G401 (cell line): ENCODE results near the gene STAMBPL1. TPM values are rescaled to one million over a fixed set of nuclear protein-coding genes. Genes with fewer than 3 reads are reported as not detected.
"Not testable (repeated sequence)": the region's sequence is repeated elsewhere in the genome, so short reads cannot be mapped to it uniquely, and the experiment has no call there.

ENCODE experiments used
- DNase-seq: peaks from one replicate; pipeline ENCODE4 v3.0.0-alpha.2; 2015; ENCODE audit warnings: low spot score
- in situ Hi-C: cut with HindIII; loops from 2 replicates; pipeline ENCODE4 v1.10.0; 2016; ENCODE audit warnings: low sequenced_read_pairs, mixed read lengths
- total RNA-seq: library from RNA; depleted of rRNA; stranded (reverse); fragments of >200 nt; shearing (Covaris generic); gene quantifications from 2 replicates; pipeline ENCODE4 v1.2.3, GENCODE V29; 2014; rRNA removed

Gene STAMBPL1
- total RNA-seq = not detected in 2 replicates

DNA sequence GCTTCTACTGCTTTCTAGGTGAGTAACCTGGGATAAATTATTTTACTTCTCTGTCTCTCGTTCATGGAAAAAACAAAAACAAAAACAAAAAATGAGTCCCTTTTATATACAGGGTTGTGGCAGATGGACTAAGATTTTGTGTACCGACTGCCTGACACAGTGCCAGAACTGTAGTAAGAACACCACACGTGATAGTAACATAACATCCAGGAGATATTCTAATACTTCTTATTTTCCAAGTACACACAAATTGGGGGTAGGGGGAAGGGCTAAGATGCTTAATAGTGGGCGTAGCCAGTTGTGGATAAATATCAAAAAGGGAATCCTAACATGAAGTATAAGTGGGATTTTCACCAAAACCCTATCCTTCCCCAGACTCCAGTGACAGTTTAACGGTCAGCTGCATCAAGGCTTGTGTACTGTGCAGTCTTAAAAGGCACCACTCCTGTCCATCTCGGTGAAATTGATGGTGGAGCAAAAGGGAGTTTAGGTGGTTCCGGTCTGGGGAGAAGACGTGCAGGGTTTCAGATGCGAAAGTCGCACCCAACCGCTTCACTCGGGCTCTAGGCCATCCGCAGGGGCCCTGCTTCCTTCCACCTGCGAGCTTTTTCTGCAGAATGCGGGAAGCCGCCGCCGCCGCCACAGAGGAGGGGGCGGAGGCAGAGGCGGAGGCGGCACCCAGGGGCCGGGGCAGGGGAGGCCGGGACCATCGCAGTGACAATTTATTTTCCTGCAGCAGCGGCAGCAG lies at the start of gene STAMBPL1:
Gene STAMBPL1, plus strand, starts transcription at position 712 of the 748 bp plus-strand sequence. CDS start 21,464 bp downstream, outside the sequence.
- peak; percentile 77 for DNase-seq
- in situ Hi-C loops = no loop called here

DNA sequence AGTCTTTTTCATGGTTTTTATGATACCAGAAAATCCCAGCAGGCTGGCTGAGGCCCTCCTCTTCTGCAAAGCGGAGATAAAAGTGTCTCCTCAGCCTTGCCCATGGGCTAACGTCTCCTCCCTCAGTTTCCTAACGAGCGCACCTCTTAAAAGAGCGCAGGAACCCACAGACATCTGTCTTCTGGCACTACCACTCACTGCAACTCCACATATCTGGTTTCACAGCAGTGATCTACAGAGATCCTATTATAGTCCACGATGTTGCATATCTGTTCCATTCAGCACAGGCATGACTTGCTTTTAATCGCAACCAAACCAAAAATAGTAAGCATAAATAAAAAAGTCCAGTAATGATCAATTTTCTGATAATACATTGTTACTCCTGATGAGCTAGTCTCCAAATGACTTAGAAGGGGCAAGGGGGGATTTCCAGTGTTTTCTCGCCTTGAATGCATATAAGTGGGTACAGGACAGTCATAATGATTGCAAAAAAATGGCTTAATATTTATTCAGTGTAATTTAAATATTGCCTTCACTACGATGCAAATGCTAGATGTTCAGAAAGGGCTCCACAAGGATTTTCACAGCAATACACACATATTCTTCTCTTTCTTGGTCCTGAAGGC lies 49.3 kb upstream of the STAMBPL1 start:
- in situ Hi-C loops = no loop called here
- no peak for DNase-seq

GRCh38 chr10:88831709-88832108 lies 48.3 kb upstream of the STAMBPL1 start:
- in situ Hi-C loops = no loop called here
- no peak for DNase-seq

- in situ Hi-C loops = no loop called here
- no peak for DNase-seq
Observed at GRCh38 chr10:88832376-88832775, 47.7 kb upstream of the STAMBPL1 start.

DNA sequence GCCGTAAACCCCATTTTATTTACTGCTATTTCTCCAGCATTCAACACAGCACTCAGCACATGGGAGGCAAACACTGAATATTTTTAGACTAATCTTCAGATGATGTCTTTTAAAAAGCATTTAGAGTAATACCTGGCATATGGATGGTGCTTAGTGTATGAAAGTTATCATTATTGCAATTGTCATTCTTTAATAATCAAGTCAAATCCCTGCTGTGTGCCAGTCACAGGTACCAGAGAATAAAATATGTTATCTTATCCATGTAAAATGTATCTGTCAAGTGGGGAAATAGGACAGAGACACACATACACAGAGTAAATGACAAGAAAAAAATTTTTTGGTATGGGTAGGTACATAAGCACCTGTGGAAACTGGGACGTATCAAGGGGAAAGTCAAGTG lies 46.9 kb upstream of the STAMBPL1 start:
- in situ Hi-C loops = no loop called here

DNA sequence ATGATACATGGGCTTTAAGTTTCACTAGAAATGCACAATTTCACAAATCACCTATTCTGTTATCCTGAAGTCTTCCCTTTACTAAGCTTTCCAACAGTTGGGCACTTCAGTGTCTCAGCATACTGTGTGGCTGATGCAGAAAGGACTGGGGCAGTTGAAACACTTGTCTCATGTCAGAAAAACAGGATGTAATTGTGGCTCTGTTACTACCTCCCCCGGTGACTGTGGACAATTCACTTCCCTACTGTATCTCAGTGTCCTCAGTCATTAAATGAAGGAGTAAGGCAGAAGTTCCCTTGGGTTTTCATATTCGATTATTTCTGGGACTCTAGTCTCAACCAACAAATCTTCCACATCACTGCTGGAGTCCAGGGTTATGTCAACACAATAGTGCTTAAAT lies 46.3 kb upstream of the STAMBPL1 start:
- in situ Hi-C loops = no loop called here
- no peak for DNase-seq

More for the DNA sequence above, 46.9 kb upstream of the STAMBPL1 start:
- no peak for DNase-seq

DNA sequence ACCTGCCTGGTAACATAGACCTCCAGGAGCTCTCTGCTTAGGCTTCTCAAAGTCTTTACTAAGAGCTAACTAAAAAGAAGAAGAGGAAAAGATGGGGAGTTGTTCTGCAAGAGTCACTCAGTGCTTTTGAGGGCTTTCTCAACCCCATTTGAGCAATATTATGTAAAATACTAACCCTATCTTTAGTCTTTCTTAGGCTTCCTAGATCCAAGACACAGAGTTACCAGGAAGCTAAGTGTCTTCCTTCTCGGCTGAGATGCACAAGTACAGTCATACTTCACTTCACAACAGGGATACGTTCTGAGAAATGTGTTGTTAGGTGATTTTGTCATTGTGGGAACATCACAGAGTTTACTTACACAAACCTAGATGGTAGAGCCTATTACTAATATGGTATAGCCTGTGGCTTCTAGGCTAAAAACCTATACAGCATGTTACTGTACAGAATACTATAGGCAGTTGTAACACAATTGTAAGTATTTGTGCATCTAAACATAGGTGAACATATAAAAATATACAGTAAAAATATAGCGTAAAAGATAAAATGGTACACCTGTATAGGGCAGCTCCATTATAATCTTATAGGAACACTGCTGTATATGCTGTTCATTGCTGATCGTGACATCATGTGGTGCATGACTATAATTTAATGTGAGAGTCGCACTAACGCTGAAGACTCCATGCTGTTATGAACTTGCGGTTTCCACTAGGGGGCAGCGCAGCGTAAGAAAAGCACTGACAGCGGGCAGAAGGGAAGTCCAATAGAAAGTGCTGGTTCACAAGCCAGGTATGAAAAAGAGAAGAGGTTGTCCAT lies 44.7 kb upstream of the STAMBPL1 start:
- DNase-seq = peak; percentile 91
- in situ Hi-C loops = no loop called here

- in situ Hi-C loops = no loop called here
- DNase-seq = no peak
Observed at GRCh38 chr10:88835910-88836221, 44.2 kb upstream of the STAMBPL1 start.

- in situ Hi-C loops, DNase-seq: not testable (repeated sequence)
Observed at GRCh38 chr10:88837632-88838031, 42.4 kb upstream of the STAMBPL1 start.

GRCh38 chr10:88838766-88839350 lies 41.2 kb upstream of the STAMBPL1 start:
- no peak for DNase-seq
- in situ Hi-C loops = no loop called here

DNA sequence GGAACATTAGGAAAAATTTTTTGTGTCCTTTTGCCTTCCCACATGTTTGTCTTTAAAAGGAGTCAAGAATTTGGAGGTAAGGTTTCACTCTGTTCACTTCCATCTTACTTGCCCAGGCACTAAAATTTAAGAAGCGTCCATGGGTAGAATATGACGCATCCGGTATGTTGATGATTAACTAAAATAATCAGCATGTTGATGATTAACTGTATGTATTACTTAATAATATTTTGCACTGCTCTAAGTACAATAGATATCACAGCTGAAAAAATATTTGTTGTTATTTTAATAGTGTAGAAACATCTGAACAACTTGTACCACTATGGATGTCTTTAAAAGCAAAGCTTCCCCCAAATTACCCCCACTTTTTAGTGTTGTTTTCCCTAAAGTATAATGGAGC lies 39.9 kb upstream of the STAMBPL1 start:
- DNase-seq = no peak
- in situ Hi-C loops = no loop called here

- in situ Hi-C loops = no loop called here
- no peak for DNase-seq
Observed at GRCh38 chr10:88840881-88841280, 39.2 kb upstream of the STAMBPL1 start.

DNA sequence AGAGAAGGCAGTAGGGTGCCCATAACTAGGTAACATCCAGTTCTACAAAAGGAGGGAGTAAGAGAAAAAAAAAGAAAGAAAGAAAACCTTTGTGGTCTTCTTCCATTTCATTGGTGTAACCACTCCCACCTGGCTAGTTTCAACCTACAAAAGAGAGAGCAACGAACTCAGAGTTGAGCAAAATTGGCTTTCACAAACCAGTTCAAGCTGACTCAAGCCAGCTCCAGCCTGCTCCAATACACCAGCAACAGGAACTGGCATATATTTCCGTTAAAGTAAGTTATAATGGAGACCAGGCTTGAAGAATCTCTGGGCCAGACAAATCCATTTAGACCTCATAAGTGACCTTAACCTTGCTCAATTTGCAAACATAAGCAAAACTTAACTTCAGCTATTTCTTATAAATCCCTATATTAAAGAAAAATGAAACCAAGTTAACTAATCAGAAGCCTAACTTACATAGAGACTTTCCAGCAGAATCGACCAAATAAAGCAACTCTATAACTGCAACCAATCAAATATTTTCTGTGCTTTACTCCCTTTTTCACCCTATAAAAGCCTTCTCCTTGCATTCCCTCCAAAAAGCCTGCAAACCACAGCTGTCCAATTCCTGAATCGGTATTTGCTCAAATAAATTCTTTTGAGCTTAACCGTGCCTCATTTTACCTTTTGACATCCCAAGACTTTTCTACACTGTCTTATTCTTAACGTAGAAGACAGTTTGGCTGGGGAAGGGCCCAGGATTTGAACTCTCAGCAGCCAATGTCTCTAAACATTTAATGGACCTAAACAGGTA lies 38.5 kb upstream of the STAMBPL1 start:
- in situ Hi-C loops = no loop called here

DNA sequence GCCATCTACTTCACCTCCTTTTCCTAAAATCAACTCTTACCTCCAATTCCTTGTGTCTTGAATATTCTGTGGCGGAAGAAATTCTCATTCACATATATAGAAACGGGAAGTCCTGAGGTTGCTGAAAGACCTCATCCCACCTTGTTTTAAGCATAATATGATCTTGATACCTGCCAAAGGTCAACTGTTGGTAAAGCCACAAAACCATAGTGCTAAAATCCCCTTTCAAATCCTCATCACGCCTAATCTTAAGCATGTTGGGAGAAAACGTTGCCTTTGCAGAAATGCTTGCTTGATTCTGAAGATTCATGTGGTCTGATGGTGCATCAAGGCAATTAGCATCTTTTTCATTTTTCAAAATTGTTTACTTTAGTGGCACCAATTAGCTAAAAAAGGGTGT lies 36.9 kb upstream of the STAMBPL1 start:
- no peak for DNase-seq
- in situ Hi-C loops = no loop called here

More for the DNA sequence above, 38.5 kb upstream of the STAMBPL1 start:
- no peak for DNase-seq

- in situ Hi-C loops = no loop called here
Observed at GRCh38 chr10:88848499-88848898, 31.5 kb upstream of the STAMBPL1 start.

GRCh38 chr10:88849234-88849633 lies 30.8 kb upstream of the STAMBPL1 start:
- in situ Hi-C loops = no loop called here
- DNase-seq = no peak

More at GRCh38 chr10:88848499-88848898, 31.5 kb upstream of the STAMBPL1 start:
- DNase-seq = no peak

DNA sequence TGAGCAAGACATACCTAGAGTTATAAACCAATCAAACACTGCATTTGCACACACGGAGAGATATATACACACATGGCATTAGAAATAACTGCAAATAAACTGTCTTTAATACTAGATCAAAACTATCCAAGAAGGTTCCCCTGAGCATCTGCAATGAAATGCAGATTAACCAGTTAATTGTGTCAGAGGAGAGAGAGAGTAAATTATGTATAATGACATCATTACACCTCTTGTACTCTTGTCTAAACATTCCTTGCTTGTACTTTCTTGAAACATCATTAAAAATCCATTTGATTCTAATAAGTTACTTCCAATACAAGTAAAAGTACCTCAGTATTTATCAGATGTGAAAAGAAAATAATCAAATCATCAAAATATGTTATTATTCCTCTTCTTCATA lies 29.3 kb upstream of the STAMBPL1 start:
- in situ Hi-C loops = no loop called here
- DNase-seq = no peak

DNA sequence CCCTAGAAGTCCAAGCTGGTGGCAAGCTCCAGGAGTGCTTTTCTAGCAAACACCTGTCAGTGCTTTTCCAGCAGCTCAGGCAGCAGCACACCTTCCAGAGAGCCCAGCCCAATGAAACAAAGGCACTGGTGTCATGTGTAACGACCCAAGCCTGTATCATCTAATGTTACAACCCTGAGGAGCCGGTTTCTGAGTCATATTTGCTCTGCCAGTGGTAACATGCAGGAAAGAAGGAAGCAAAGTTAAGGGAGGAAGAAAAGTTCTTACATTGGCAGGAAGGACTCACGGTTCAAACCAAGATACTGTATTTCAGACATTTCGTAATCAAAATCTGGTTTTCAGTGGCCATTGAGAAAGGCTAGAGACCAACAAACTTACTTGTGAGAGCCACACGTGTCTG lies 28.3 kb upstream of the STAMBPL1 start, which contains the start of gene ANKRD22:
Gene ANKRD22, minus strand, starts transcription at position 139 of the 400 bp plus-strand sequence. CDS start 237 bp downstream, outside the sequence.
- DNase-seq = no peak
- in situ Hi-C loops = no loop called here

DNA sequence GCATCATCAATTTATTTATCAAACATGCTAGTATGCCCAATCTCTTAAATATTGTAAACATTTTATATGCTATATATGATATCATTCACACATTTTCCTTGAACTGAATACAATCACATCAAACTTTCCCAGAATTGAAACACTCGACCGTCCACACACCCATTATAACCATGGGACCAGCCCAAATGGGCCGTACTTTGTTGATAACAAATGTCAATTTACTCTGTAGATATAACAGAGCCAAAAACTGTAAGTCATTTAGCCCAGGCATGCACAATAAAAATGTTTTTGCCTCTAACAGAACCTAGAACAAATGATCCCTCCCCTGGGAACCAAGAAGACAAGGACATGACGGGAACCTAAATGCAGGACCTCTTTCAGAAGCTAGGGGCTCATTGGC lies 27.7 kb upstream of the STAMBPL1 start:
- no peak for DNase-seq

More for the DNA sequence above, 27.7 kb upstream of the STAMBPL1 start:
- in situ Hi-C loops = no loop called here
